DMS114 treated with DMSO at 0.1 percent for 48 hours (cell line): ENCODE results near the gene APOC3.
"Not testable (repeated sequence)": the region's sequence is repeated elsewhere in the genome, so short reads cannot be mapped to it uniquely, and the experiment has no call there.

Experiments used
- DNase-seq: peaks from one replicate; lab custom pipeline; 2025; ENCODE audit not compliant: unreplicated experiment; lab: John Stamatoyannopoulos, UW

The APOC3 gene

DNA sequence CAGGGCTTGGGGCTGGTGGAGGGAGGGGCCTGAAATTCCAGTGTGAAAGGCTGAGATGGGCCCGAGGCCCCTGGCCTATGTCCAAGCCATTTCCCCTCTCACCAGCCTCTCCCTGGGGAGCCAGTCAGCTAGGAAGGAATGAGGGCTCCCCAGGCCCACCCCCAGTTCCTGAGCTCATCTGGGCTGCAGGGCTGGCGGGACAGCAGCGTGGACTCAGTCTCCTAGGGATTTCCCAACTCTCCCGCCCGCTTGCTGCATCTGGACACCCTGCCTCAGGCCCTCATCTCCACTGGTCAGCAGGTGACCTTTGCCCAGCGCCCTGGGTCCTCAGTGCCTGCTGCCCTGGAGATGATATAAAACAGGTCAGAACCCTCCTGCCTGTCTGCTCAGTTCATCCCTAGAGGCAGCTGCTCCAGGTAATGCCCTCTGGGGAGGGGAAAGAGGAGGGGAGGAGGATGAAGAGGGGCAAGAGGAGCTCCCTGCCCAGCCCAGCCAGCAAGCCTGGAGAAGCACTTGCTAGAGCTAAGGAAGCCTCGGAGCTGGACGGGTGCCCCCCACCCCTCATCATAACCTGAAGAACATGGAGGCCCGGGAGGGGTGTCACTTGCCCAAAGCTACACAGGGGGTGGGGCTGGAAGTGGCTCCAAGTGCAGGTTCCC is at the start of gene APOC3:
TSS of gene APOC3 (plus strand) at position 383 of the 659 bp plus-strand sequence. CDS start 676 bp downstream, outside the sequence.
- DNase-seq: no peak

DNA sequence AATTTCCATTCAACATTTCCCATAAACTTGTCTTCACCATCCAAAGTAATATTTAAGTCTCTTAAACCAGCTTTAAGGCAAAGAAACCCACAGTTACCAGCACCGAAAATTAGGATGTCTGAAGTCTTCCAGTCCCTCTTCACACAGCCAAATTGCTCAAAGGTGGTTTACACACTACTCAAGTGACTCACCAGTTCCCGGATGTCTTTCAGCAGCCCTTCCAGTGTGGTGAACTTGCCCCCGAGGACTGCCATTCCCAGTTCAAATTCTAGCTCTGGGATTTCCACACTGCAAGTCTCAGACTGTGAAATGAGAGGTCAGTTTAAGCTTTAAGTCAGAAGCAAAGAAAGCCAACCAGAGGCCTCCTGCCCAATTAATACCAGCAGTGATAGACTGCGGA is 47.0 kb upstream of the APOC3 start:
- DNase-seq: no peak

DNA sequence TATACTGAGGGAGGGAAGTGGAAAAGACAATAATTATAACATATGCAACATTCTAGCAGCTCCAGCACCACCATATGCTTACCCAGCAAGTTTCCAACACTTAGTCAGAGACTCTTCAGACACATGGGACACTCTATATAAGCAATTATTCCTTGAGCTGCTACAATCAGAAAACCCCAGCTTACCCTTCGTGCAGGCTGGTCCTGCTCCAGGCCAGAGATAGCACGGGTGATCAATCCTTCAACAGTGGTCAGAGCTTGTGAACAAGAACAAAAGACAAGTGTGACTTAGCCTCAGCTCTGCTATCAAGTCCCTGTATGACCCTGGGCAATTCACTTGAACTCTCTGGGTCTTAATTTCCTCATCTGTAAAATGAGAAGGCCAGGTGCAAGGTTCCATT is 43.4 kb upstream of the APOC3 start:
- no peak for DNase-seq

DNA sequence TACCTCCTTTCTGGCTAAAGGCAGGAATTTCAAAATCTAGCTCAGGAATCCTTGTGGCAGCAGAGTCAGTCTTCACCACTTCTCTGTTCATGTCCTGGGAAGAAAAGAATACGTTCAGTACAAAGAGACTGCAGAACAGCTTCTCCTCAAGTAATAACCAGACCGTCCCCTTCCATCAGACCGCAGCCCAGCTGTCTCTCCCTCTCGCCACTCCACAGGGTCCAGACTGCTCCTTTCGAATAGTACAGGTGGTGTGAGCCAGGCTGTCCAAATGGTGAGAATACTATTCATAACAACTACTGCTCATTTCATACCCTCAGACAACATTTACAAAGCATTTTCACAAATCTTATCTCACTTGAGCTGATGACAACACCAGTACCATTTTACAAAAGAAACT is 42.7 kb upstream of the APOC3 start:
- DNase-seq: no peak

DNA sequence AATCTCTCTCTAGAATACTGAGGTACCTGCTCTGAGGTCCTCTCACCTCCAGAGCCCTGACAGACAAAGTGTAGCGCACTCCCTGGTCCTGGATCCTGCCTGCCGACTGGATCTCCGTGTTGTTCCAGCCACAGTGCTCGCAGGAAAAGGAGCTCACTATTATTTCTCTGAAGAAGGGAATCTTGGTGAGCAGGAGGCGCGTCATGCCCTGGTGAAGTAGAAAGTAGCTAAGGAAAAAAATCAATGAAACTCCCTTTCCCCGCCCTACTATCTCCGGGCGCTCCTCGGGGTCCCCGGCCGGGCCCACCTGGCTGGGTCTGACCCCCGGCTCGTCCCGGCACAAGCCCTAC is 42.3 kb upstream of the APOC3 start:
- no peak for DNase-seq

DNA sequence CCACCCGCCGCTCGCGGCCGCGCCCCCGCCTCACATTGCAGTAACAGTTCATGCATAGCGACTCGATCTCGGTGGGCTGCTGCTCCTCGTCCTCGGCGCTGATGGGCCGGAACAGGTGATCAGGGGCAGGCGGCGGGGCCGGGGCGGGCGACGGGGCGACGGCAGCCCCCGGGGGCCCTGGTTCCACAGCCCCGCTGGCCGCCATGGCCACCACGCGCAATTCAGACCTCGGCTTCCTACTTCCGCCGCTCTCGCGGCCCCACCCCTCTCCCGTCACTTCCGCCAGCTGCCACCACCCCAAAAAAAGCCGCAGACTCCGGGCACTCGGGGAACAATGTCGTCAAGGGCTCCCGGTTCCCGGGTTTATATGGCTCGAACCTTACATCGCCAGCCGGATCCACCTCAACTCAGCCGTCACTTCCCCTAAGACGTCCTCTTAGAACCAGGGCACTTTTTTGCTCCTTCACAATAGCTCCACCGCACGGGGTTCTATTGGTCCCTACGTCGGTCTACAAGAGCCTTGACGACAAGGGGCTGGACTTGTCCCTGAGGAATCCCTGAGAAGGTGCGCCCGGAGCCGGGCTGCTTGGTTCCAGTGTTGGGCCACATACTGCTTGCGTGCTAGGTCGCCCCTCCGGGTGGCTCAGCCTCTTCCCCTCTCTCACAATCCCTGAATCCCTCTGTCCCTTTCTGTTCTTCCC is 41.8 kb upstream of the APOC3 start, which contains the start of gene ZPR1:
TSS of gene ZPR1 (minus strand) at position 238 of the 701 bp plus-strand sequence. CDS start at position 205, 33 bp downstream.
- DNase-seq: peak; percentile 38

DNA sequence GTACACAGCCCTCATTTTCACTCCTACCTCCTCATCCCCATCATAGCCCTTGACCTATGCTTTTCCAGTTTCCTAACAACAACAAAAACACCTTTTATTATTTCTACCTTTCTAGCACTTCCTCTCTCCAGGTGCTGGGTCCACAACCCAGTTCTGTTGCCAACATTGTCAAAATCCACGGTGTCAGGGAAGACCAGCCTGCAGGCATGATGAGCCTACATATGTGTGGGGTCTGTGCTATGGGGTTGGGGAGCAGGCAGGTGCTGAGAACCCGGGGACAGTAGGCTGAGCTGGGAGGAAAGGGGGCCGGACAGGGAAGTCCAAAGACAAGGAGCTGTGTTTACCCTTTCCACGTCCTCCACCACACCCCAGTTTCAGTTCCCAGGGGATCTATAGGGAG is 41.2 kb upstream of the APOC3 start:
- DNase-seq: no peak

DNA sequence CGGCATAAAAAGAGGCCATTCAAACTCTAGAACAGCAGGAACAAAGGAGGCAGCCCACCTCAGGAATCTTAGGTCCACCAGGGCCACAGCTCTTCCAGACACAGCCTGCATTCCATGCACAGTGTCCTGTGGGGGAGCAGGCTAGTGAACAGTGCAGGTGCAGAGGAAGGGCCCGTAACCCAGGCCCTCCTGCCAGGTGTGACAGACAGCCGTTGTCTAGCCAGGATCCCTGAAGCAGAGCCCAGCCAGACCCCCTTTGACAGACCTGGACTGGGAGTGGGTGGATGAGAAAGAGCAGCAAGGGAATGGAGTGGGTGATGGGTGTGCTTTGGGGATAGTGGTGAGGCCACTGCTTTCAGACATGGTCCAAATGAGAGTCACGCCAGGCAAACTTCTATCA is 40.7 kb upstream of the APOC3 start:
- no peak for DNase-seq

DNA sequence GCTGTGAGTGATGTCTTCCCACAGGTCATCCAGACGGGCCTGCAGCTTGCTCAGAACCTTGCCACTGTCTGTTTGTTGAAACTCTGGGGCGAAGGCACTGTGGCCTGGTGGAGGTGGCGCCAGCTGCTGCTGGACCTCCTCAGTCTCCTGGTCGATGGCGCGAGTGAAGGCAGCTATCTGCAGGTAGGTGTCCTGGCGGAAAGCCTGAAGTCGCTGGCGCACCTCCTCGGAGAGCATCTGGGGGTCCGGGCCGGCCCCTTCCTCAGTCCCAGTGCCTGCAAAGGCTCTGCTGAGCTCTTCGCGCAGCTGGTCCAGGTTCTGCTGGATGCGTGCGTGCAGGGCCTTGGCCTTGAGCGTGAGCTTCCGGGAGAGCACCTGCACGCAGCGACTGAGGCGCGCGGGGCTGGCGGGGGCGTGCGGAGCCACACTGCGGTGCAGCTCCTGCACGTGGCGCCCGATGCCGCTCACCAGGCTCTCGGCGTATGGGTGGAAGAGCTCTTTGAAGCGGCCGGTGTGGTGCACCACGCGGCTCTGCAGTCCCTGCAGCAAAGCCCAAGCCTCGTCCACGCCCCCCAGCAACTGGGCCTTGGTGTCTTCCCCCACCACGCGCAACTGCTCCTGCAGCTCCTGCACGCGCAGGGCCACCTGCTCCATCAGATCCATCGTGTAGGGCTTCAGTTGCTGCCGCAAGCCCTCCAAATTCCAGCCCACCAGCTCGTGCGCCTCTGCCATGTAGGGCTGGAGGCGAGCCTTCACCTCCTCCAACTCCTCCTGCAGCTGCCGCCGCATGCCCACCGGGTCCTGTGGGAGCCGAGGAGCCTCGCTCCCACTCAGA is 39.3 kb upstream of the APOC3 start:
- no peak for DNase-seq

DNA sequence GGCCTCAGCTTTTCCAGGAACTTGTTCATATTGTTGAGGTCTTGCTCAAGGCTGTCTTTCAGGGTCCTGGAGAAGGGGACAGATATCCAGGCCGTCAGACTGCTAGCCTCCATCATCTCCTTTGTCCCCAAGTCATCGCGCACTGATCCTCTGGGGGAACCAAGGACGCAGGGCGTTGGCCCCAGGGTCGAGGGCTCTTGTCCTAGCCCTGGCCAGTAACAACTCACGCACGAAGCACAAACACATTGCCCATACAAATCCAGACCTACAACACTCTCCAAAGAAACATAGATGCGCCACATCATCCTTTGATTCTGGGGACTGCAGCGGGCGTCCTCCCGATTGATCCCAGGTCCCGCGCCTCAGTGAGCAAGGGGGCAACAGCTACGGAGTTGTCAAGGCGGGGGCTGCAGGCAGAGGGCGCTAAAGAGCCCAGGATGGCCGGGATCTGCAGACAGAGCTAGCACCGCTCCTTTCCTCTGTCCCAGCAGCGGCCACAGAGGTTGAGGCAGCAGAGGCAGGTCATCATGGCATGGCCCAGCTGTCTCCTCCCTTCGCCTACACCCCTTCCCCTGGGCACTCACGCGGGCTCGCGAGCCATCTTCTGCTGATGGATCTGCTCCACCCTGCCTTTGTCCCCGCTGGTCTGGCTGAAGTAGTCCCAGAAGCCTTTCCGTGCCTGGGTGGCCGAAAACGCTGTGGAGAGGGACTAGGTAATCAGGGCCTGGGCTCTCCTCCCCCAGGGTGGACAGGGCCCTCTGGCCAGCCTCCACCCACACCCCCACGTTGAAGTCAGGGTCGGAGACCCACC is 38.5 kb upstream of the APOC3 start:
- no peak for DNase-seq

DNA sequence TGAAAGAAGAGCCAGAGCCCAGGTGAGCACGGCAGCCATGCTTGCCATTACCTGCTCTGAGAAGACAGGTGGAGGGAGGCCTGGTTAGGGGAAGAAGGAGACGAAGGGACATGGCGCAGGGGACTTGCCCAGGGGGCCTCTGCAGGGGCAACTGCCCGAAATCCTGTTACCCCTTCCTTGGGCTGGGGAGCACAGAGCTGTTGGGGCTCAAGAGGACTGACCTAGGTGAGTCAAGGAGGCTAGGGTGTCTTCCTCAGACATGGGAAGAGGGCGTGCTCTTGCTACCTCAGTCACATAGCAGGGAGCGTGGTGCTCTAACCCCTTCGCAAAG is 37.9 kb upstream of the APOC3 start, which contains the start of gene APOA5:
TSS of gene APOA5 (minus strand) at position 67 of the 331 bp plus-strand sequence. CDS start at position 48, 19 bp downstream.
- DNase-seq: no peak

DNA sequence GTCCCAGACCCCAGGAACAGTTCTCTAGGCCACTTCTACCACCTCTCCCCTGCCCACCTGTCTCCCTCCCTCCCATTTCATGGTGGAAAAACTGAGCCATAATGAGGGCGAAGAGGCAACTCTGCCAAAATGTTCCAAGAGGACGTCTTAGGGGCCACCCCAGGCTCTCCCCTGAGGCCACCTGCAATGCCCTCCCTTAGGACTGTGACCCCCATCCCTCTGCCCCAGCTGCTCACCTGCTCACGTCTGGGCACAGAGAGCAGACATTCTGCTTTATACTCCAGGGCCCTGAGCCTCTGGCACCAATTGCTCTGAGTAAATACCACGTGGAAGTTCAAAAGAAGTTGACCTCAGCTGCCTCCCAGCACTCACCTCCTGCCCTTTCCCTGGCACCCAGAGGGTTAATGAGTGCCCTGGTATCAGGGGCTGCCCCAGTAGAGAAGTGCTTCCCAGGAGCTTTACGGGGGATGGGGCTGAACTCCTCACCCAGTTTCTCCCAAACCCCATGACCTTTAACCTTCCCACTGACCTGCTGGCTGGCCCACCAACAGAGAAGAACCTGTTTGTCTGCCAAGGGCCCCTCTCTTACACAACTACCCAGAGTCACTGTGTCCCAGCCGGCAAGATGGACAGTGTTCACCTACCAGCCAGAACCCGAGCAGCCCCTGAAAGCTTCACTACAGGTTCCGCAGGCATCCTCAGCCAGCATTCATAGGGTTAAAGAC is 37.4 kb upstream of the APOC3 start:
- DNase-seq: no peak

DNA sequence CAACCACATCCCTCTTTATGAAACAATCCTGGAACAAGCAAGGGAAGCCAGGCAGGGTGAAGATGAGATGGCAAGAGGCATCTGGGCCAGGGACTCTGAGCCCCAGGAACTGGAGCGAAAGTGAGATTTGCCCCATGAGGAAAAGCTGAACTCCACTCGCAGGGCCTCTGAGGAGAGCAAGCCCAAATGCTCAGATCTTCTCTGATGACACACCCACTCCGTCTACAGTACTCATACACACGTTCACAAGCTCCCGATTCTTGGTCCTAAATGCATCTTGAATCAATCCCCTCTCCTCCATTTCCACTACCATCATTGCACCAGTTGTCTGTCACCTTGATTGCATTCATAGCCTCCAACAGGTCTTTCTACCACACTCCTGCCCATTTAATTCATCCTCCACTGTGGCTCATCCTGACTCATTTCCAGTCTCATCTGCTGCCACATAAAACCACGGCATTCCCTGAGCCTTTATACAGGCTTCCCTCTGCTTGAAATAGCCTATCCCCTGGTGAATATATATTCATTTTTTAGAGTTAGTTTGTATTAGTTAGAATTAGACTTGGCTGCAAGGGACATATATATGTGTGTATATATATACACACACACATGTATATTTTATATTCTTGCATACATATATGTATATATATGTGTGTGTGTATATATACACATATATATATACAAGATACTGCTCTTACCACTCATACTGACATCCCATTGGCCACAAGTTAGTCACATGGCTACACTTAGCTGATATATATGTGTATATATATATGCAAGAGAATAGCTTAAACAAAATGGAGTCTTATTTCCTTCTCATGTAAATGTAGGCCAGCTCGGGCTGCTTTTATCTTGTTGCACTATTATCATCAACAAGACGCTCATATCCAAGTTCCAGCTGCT is 36.6 kb upstream of the APOC3 start:
- no peak for DNase-seq

DNA sequence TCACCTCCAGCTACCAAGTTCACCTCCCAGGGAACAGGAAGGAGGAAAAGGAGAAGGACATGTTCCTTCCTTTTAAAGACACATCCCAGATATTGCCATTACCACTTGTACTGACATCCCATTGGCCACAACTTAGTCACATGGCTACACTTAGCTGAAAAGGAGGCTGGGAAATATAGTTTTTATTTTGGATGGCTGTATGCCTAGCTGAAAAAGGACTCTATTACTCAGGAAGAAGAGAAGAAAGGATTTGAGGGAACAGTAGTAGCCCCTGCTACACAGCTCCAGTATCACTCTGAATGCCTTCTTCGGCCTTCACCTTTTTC is 36.0 kb upstream of the APOC3 start:
- no peak for DNase-seq

DNA sequence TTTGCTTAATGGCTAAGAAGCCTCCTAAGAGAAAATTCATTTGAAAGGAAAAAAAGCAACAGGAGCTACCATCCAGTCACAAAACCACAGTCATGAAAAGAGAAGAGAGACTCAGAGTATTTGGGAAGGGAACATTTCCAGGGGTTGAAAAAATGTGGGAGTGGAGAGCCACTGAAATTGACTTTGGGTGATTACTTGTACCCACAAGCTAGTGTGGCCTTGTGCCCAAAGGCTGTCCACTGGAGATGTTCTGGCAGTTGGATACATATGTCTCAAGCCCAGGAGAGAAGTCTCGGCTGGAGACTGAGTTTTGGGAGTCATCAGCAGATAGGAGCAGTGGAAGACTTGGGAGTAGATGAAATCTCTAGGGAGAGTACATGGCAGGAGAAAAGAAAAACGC is 34.9 kb upstream of the APOC3 start:
- no peak for DNase-seq

DNA sequence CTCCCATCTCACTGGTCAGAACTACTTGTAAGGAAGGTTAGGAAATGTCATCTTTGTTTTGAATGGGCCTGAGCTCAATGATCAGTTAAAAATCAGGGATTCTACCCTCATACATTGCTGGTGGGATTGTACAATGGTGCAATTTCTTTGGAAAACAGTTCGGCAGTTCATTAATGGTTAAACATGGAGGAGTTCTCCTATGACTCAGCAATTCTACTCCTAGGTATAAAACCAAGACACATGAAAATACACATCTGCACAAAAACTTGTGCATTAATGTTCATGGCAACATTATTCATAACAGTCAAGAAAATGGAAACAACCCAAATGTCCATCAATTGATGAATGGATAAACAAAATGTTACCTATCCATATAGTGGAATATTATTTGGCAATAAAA is 33.2 kb upstream of the APOC3 start:
- DNase-seq: no peak

DNA sequence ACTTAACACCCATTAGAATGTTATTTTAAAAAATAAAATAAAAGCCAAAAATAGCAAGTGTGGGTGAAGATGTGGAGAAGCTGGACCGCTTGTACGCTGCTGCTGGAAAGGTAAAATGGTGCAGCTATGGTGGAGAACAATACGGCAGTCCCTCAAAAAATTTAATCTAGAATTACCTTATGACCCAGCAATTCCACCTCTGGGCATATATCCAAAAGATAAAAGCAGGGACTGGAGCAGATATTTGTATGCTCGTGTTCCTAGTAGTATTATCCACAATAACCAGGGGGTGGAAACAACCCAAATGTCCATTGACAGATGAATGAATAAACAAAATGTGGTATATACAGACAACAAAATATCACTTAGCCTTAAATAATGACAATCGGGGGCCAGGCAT is 31.9 kb upstream of the APOC3 start:
- DNase-seq: no peak

DNA sequence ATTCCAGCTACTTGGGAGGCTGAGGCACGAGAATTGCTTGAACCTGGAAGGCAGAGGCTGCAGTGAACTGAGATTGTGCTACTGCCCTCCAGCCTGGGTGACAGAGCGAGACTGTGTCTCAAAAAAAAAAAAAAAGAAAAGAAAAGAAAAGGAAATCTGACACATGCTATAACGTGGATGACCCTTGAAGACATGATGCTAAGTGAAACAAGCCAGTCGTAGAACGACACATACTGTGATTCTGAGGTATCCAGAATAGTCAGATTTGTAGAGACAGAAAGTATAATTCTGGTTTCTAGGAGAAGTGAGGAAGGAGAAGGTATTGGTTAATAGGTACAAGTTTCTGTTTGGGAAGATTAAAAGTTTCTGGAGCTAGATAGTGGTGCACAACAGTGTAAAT is 31.3 kb upstream of the APOC3 start:
- DNase-seq: no peak

DNA sequence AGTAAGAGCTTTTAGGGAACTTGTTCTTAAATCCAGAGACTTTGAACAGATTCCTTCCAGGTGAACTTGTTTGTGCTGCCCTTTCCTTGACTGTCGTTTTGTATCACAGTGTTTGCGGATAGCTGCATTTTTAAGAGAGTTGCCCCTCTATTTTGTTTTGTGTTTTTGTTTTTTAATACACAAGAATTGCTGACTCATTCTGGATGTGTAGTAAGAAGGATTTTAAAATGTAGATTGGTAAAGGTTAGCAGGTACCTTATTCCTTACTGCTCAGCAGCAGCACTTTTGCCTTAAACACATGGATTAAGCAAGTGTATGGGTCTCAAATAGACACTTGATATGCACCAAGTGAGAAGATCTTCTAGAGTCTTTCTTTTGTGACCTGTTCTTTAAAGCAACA is 29.1 kb upstream of the APOC3 start:
- no peak for DNase-seq

DNA sequence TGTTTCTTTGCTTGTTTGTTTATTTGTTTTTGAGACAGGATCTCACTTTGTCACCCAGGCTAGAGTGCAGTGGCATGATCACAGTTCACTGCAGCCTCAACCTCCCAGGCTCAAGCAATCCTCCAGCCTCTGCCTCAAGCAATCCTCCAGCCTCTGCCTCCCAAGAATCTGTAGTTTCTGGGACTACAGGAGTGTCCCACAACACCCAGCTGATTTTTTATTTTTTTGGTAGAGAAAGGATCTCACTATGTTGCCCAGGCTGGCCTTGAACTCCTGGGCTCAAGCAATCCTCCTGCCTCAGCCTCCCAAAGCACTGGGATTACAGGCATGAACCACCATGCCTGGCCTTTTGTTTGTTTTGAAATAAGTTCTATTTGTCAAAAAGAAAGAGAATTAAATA is 28.0 kb upstream of the APOC3 start:
- not testable (repeated sequence) for DNase-seq
